Small intestine (tissue), 16 donors: ENCODE results near the gene HLA-DQA2. TPM values are rescaled to one million over a fixed set of nuclear protein-coding genes. Genes with fewer than 3 reads are reported as not detected.
"Not testable (repeated sequence)": the region's sequence is repeated elsewhere in the genome, so short reads cannot be mapped to it uniquely, and the experiment has no call there.

Experiments used
- DNase-seq, 2 donors: peaks; one replicate each; pipeline versions ENCODE4 v3.0.0 to v3.0.0-alpha.2; 2013
- FAIRE-seq: peaks from 2 replicates; lab custom pipeline; 2012; peaks lifted over from hg19 to GRCh38; lab: Jason Lieb, UNC
- H3K27ac ChIP-seq, 3 donors: one replicate each; pipeline ENCODE4 v1.5.1; 2013; ENCODE audit warnings: low read length in 2 of 3, mild to moderate bottlenecking in 2 of 3, control low read depth in 1 of 3, inconsistent platforms in 1 of 3, low read depth in 1 of 3, moderate library complexity in 1 of 3
- H3K27me3 ChIP-seq, 3 donors: one replicate each; pipeline ENCODE4 v1.6.1; 2013; ENCODE audit warnings: low read length in 3 of 3, inconsistent platforms in 1 of 3; ENCODE audit not compliant: control insufficient read depth in 3 of 3, insufficient read depth in 3 of 3
- H3K36me3 ChIP-seq, 3 donors: one replicate each; pipeline ENCODE4 v1.6.1; 2013; ENCODE audit warnings: low read length in 3 of 3, inconsistent platforms in 1 of 3, low read depth in 1 of 3, mild to moderate bottlenecking in 1 of 3, moderate library complexity in 1 of 3; ENCODE audit not compliant: control insufficient read depth in 3 of 3, insufficient read depth in 2 of 3
- H3K4me1 ChIP-seq, 3 donors: one replicate each; pipeline ENCODE4 v1.6.1; 2013; ENCODE audit warnings: low read length in 2 of 3, inconsistent platforms in 1 of 3, low read depth in 1 of 3, mild to moderate bottlenecking in 1 of 3, moderate library complexity in 1 of 3; ENCODE audit not compliant: control insufficient read depth in 3 of 3, insufficient read depth in 2 of 3
- H3K4me3 ChIP-seq, 3 donors: one replicate each; pipeline ENCODE4 v1.5.1; 2013; ENCODE audit warnings: low read length in 3 of 3, control low read depth in 1 of 3, inconsistent platforms in 1 of 3, low read depth in 1 of 3, mild to moderate bottlenecking in 1 of 3, moderate library complexity in 1 of 3
- H3K9me3 ChIP-seq, 2 donors: one replicate each; pipeline ENCODE4 v1.6.1; 2013; ENCODE audit warnings: low read depth in 1 of 2, low read length in 1 of 2; ENCODE audit not compliant: control insufficient read depth in 2 of 2, insufficient read depth in 1 of 2
- WGBS, 3 donors: extraction: QIAGEN DNeasy Blood & Tissue Kit; methylation state at CpG; one replicate each; pipeline ENCODE4 v1.1.7; 2013; 5-methylcytosine and 5-hydroxymethylcytosine counted together
- long read RNA-seq, 10 donors: transcript quantifications; one replicate each; lab custom pipeline, GENCODE V29; 2026
- polyA plus RNA-seq, 4 donors: library from polyadenylated mRNA; stranded (reverse) in 3 of 4; unstranded in 1 of 4; fragments of 200-250 nt in 3 of 4; fragments of 120-200 nt in 1 of 4; gene quantifications; one replicate each; pipeline versions ENCODE4 v1.2.1 to v1.2.3, GENCODE V29; 2013
- donor health status: healthy with polysubstance abuse.
- donor health status: control.
- donor health status: control.
- donor health status: Bipolar disorder and iron deficiency.
- donor health status: healthy.

Gene HLA-DQA2
- polyA plus RNA-seq: 1 to 10 TPM in 1 of 4 donors, under 1 TPM in 1, not detected in 2; 0.09 to 2.0 TPM
- long read RNA-seq, donor 1: 0 reads
- long read RNA-seq, donor 2: 0 reads
- long read RNA-seq, donor 3, partial matches to known transcripts: 0 of 5 reads
- long read RNA-seq, donor 3, other reads (novel, unspliced or antisense): 5 of 5 reads
- long read RNA-seq, donor 4: 0 reads
- long read RNA-seq, donor 5: 0 reads
- long read RNA-seq, donor 6: 0 reads
- long read RNA-seq, donor 7: 0 reads
- long read RNA-seq, donor 8: 0 reads
- long read RNA-seq, donor 9: 0 reads
- long read RNA-seq, donor 10: 0 reads

DNA sequence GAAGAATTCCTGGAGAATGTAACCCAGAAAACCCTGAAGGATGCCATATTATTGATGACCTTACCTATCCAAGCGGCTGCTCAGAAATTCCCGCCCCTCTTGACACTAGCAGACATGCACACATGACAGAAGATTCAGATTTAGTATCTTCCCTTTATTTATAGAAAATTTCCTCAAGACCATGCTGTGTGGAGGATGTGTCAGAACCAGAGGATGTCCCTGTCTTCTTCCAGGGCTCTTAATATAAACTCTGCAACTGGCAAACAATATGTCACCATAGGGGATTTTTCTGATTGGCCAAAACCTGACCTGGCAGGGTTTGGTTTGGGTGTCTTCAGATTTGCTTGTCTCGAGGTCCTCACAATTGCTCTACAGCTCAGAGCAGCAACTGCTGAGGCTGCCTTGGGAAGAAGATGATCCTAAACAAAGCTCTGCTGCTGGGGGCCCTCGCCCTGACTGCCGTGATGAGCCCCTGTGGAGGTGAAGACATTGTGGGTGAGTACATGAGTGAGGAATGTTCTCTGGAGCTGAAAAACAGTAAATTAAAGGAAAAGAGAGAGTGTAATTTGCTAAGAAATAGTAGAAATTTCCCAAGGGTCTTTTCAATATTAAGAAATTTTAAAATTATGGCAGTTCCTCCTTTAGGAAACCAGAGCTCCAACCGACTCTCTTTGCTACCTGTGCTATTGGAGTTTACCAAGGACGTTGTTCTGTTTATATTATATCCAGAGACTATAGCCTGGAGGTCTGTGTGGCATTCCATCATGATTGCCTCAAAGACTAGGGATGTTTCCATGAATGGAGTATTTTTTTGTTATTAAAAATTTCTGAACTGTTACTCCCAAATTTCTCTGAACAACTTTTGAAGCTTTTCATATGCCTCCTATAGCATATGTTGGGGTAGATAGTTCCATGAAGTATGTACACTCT lies at the start of gene HLA-DQA2:
TSS of gene HLA-DQA2 (plus strand) at position 361 of the 930 bp plus-strand sequence. CDS start at position 414, 53 bp downstream.
- DNase-seq (no peak), FAIRE-seq (no peak)
- Histone ChIP-seq H3K4me1 (no peaks in the 10 kb centered on the region), H3K27ac (no peak within 1 kb of the TSS), H3K27me3 (peaks cover 0 to 9% (median 4%) of the 10 kb centered on the region in 3 donors), H3K4me3 (no peak within 1 kb of the TSS), H3K9me3 (no peaks in the 10 kb centered on the region), H3K36me3 (no peaks in the 10 kb centered on the region)
- WGBS, 3 donors: 67 to 71% (median 71%) methylated on average over 7 of the region's 7 CpGs

DNA sequence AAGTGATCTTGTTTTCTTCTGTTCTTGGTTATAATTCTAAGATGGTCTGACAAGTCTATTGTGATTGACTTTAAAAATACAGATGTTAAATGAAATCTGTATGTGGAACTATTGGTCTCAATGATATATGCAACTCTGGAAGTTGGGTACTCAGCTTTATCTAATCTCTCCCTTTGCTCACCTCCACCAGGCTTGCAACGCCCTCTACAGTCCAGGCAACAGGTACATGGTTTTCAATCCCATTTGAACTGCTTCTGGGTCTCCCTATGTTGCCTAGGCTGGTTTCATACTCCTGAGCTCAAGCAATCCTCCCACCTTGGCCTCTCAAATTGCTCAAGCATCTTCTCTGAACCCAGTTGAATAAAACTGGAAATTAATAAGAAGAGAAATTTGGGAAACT lies 49.2 kb upstream of the HLA-DQA2 start:
- no peak overlapping the region for H3K27ac ChIP-seq
- H3K36me3 ChIP-seq: no peaks in the 10 kb centered on the region
- H3K9me3 ChIP-seq: no peaks in the 10 kb centered on the region
- no peaks in the 10 kb centered on the region for H3K27me3 ChIP-seq
- H3K4me1 ChIP-seq: no peaks in the 10 kb centered on the region
- DNase-seq (peak; percentile 34 to 84), FAIRE-seq (no peak)
- no peak overlapping the region for H3K4me3 ChIP-seq
- 0% methylated on average over 1 of the region's 1 CpG for WGBS, 3 donors

DNA sequence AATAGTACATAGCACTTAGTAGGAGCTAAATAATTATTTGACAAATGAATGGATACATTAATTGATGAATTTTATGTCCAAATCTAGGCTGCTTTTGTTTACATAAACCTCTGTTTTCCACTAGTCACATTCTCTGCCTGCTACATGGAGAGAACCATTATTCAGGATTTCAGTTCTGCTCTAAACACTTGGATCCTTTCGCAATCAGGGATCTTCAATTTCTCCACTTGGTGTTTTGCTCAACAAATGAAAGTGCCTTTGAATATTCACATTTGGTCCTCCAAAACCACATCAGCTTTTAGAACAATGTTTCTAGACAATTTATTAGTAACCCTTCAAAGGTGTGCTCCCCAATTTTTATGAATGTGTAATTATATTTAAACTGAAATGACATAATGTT lies 44.2 kb upstream of the HLA-DQA2 start:
- DNase-seq (no peak), FAIRE-seq (no peak)
- Histone ChIP-seq H3K4me1 (no peaks in the 10 kb centered on the region), H3K36me3 (no peaks in the 10 kb centered on the region), H3K27me3 (peaks cover 0 to 4% (median 2%) of the 10 kb centered on the region in 3 donors), H3K27ac (no peak overlapping the region), H3K9me3 (no peaks in the 10 kb centered on the region), H3K4me3 (no peak overlapping the region)
- WGBS, 3 donors: 80 to 89% (median 86%) methylated on average over 1 of the region's 1 CpG

GRCh38 chr6:32700391-32701040 lies 40.7 kb upstream of the HLA-DQA2 start:
- Histone ChIP-seq H3K36me3 (no peaks in the 10 kb centered on the region), H3K27ac (no peak overlapping the region), H3K4me3 (no peak overlapping the region), H3K9me3 (no peaks in the 10 kb centered on the region), H3K27me3 (peaks cover 0 to 7% (median 2%) of the 10 kb centered on the region in 3 donors), H3K4me1 (no peaks in the 10 kb centered on the region)
- FAIRE-seq (no peak), DNase-seq (peak; percentile 67 to 77)
- WGBS, 3 donors: 5 to 13% (median 10%) methylated on average over 6 of the region's 6 CpGs

- H3K4me3 ChIP-seq: no peak overlapping the region
- no peaks in the 10 kb centered on the region for H3K9me3 ChIP-seq
- 41 to 71% (median 57%) methylated on average over 4 of the region's 4 CpGs for WGBS, 3 donors
- no peak overlapping the region for H3K27ac ChIP-seq
- no peaks in the 10 kb centered on the region for H3K36me3 ChIP-seq
- no peak for DNase-seq
- H3K4me1 ChIP-seq: no peaks in the 10 kb centered on the region
- H3K27me3 ChIP-seq: peaks cover 0 to 7% (median 0%) of the 10 kb centered on the region in 3 donors
- no peak for FAIRE-seq
Measured at GRCh38 chr6:32703347-32703746, 37.8 kb upstream of the HLA-DQA2 start.

DNA sequence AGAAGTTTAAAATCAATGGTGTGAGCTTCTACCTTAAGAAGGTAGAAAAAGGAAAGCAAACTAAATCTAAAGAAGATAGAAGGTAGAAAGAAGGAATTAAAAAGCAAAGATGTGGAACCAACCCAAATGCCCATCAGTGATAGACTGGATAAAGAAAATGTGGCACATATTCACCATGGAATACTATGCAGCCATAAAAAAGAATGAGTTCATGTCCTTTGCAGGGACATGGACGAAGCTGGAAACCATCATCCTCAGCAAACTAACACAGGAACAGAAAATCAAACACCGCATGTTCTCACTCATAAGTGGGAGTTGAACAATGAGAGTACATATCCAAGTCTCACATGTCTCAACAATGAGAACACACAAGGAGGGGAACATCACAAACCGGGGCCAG lies 36.0 kb upstream of the HLA-DQA2 start:
- H3K27ac ChIP-seq, FAIRE-seq, H3K9me3 ChIP-seq, H3K4me1 ChIP-seq, H3K4me3 ChIP-seq, DNase-seq, H3K36me3 ChIP-seq, H3K27me3 ChIP-seq: not testable (repeated sequence)
- WGBS, 3 donors: 83 to 87% (median 84%) methylated on average over 3 of the region's 3 CpGs

- FAIRE-seq (no peak), DNase-seq (no peak)
- Histone ChIP-seq H3K4me3 (no peak overlapping the region), H3K27ac (no peak overlapping the region), H3K4me1 (no peaks in the 10 kb centered on the region), H3K36me3 (no peaks in the 10 kb centered on the region), H3K27me3 (peaks cover 0 to 6% (median 0%) of the 10 kb centered on the region in 3 donors), H3K9me3 (no peaks in the 10 kb centered on the region)
Measured at GRCh38 chr6:32709625-32710024, 31.6 kb upstream of the HLA-DQA2 start.

- H3K36me3 ChIP-seq: no peaks in the 10 kb centered on the region
- no peaks in the 10 kb centered on the region for H3K4me1 ChIP-seq
- DNase-seq: no peak
- no peak overlapping the region for H3K27ac ChIP-seq
- no peak for FAIRE-seq
- no peaks in the 10 kb centered on the region for H3K9me3 ChIP-seq
- no peak overlapping the region for H3K4me3 ChIP-seq
- peaks cover 0 to 8% (median 4%) of the 10 kb centered on the region in 3 donors for H3K27me3 ChIP-seq
Measured at GRCh38 chr6:32713241-32713640, 27.9 kb upstream of the HLA-DQA2 start.
